ENCODE results near the gene GLP2R.
"Not testable (repeated sequence)": the region's sequence is repeated elsewhere in the genome, so short reads cannot be mapped to it uniquely, and the experiment has no call there.

GLP2R gene

GRCh38 chr17:9825641-9826150, at the start of gene GLP2R:
GLP2R (plus strand) TSS chr17:9825924; CDS start chr17:9826064, 140 bp downstream.
- no peak for DNase-seq (ENCODE audit: low read depth)
- TF ChIP-seq, protein P1, sequence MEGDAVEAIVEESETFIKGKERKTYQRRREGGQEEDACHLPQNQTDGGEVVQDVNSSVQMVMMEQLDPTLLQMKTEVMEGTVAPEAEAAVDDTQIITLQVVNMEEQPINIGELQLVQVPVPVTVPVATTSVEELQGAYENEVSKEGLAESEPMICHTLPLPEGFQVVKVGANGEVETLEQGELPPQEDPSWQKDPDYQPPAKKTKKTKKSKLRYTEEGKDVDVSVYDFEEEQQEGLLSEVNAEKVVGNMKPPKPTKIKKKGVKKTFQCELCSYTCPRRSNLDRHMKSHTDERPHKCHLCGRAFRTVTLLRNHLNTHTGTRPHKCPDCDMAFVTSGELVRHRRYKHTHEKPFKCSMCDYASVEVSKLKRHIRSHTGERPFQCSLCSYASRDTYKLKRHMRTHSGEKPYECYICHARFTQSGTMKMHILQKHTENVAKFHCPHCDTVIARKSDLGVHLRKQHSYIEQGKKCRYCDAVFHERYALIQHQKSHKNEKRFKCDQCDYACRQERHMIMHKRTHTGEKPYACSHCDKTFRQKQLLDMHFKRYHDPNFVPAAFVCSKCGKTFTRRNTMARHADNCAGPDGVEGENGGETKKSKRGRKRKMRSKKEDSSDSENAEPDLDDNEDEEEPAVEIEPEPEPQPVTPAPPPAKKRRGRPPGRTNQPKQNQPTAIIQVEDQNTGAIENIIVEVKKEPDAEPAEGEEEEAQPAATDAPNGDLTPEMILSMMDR (conservative IDR thresholded peaks at IDR 0.05; ENCODE audit: control insufficient read depth, insufficient read depth, low read depth, low read length): no peak
- H3K4me3 ChIP-seq (ENCODE audit: control insufficient read depth, low read depth, low read length): no peak within 1 kb of the TSS

- TF ChIP-seq, protein P1 (conservative IDR thresholded peaks at IDR 0.05; ENCODE audit: control insufficient read depth, insufficient read depth, low read depth, low read length): no peak
- DNase-seq (ENCODE audit: low read depth): no peak
Observed at GRCh38 chr17:9776911-9777310, 48.8 kb upstream of the GLP2R start.

GRCh38 chr17:9780552-9780951, 45.2 kb upstream of the GLP2R start:
- no peak overlapping the region for H3K4me3 ChIP-seq (ENCODE audit: control insufficient read depth, low read depth, low read length)
- TF ChIP-seq, protein P1 (conservative IDR thresholded peaks at IDR 0.05; ENCODE audit: control insufficient read depth, insufficient read depth, low read depth, low read length): no peak
- DNase-seq (ENCODE audit: low read depth): no peak

More at GRCh38 chr17:9776911-9777310, 48.8 kb upstream of the GLP2R start:
- H3K4me3 ChIP-seq (ENCODE audit: control insufficient read depth, low read depth, low read length): no peak overlapping the region

DNA sequence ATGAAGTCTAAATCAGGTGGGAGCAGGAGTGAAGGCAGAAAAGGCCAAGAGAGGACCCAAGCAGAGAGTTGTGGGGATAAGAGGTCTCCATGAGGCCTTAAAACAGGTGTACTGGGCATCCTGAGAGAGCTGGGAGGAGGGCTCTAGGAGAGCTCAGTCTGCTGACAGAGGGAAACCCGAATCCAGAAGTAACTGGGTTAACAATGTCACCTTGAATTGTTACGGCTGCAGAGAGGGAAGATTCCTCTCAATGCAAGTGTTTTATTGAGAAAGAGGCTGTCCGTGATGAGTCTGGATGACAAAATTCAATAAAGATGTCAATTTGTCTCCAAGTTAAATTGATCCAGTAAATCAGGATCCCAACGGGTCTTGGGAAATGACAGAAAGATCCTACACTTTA, 42.7 kb upstream of the GLP2R start:
- DNase-seq (ENCODE audit: low read depth): no peak
- no peak overlapping the region for H3K4me3 ChIP-seq (ENCODE audit: control insufficient read depth, low read depth, low read length)
- TF ChIP-seq, protein P1 (conservative IDR thresholded peaks at IDR 0.05; ENCODE audit: control insufficient read depth, insufficient read depth, low read depth, low read length): no peak

DNA sequence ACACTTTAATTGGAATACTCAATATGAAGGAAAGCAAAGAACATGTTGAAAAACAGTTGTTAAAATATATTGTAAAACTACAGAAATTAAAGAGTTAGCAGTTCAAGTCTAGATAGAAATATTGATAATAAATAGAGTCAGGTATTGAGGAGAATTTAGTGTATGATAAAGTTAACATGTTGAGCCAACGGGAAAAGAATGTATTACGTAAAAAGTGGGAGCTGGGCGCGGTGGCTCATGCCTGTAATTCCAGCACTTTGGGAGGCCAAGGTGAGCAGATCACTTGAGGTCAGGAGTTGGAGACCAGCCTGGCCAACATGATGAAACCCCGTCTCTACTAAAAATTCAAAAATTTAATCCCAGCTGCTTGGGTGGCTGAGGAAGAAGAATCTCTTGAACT, 42.3 kb upstream of the GLP2R start:
- not testable (repeated sequence) for H3K4me3 ChIP-seq (ENCODE audit: control insufficient read depth, low read depth, low read length); DNase-seq (ENCODE audit: low read depth)

DNA sequence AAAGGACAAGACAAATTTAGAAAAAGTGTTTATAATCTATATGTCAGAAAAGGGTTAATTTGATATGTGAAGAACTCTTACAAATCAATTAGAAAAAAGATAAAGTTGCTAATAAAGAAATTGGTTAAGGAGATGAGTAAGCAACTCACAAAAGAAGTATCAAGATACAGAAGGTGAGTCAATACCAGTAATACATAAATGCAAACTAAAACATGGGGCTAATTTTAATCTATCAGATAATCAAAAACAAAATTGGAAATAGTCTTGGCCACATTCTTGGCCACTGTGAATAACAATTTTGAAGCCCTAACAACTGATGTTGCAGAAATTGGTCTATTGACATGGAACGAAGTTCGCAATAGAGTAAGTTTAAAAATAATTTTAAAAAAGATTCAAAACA, 41.2 kb upstream of the GLP2R start:
- H3K4me3 ChIP-seq (ENCODE audit: control insufficient read depth, low read depth, low read length): no peak overlapping the region
- TF ChIP-seq, protein P1 (conservative IDR thresholded peaks at IDR 0.05; ENCODE audit: control insufficient read depth, insufficient read depth, low read depth, low read length): no peak
- no peak for DNase-seq (ENCODE audit: low read depth)

- DNase-seq (ENCODE audit: low read depth): no peak
- TF ChIP-seq, protein P1 (conservative IDR thresholded peaks at IDR 0.05; ENCODE audit: control insufficient read depth, insufficient read depth, low read depth, low read length): no peak
- H3K4me3 ChIP-seq (ENCODE audit: control insufficient read depth, low read depth, low read length): no peak overlapping the region
Observed at GRCh38 chr17:9788601-9789000, 37.1 kb upstream of the GLP2R start.
